Keratinocyte (primary cell): Measurements from ENCODE around the gene ZFP69. TPM values are rescaled to one million over a fixed set of nuclear protein-coding genes. Genes with fewer than 3 reads are reported as not detected.

Source experiments
- DNase-seq: peaks from one replicate; pipeline ENCODE4 v3.0.0-alpha.2; 2011; ENCODE audit warnings: low read depth, missing footprints, low spot score
- FAIRE-seq: peaks from 2 replicates; lab custom pipeline; 2011; peaks lifted over from hg19 to GRCh38; lab: Jason Lieb, UNC
- H2AFZ ChIP-seq: 2 replicates; pipeline ENCODE4 v1.6.0; 2012; ENCODE audit warnings: low read length, control low read depth, inconsistent platforms; ENCODE audit not compliant: control insufficient read depth
- H3K27ac ChIP-seq: 2 replicates; pipeline ENCODE4 v1.5.1; 2011; ENCODE audit warnings: low read length; ENCODE audit not compliant: control insufficient read depth, insufficient read depth
- H3K27me3 ChIP-seq: 3 replicates; pipeline ENCODE4 v1.6.0; 2011; ENCODE audit warnings: low read length; ENCODE audit not compliant: control insufficient read depth, insufficient read depth; ENCODE audit errors: extremely low read depth
- H3K36me3 ChIP-seq, 2 experiments: 2 replicates in 1 of 2; 3 replicates in 1 of 2; pipeline ENCODE4 v1.5.1; 2011; ENCODE audit warnings: low read length in 2 of 2, mild to moderate bottlenecking in 1 of 2; ENCODE audit not compliant: control insufficient read depth in 2 of 2, insufficient read depth in 2 of 2; ENCODE audit errors: extremely low read depth in 1 of 2
- H3K4me1 ChIP-seq: 3 replicates; pipeline ENCODE4 v1.5.1; 2011; ENCODE audit warnings: low read length; ENCODE audit not compliant: control insufficient read depth, insufficient read depth; ENCODE audit errors: extremely low read depth
- H3K4me2 ChIP-seq: 3 replicates; pipeline ENCODE4 v1.6.0; 2011; ENCODE audit warnings: low read depth, low read length; ENCODE audit not compliant: control insufficient read depth, insufficient read depth; ENCODE audit errors: extremely low read depth
- H3K4me3 ChIP-seq, 3 experiments: fragments of 200-600 bp in 1 of 3; sonication (generic) in 1 of 3; 2 replicates in 2 of 3; 3 replicates in 1 of 3; pipeline ENCODE4 v1.5.1; 2011 to 2016; ENCODE audit warnings: low read length in 3 of 3, mild to moderate bottlenecking in 3 of 3, control low read depth in 2 of 3, inconsistent platforms in 1 of 3, low read depth in 1 of 3, mixed read lengths in 1 of 3, mixed run types in 1 of 3, moderate library complexity in 1 of 3; ENCODE audit not compliant: control insufficient read depth in 2 of 3, insufficient read depth in 2 of 3; ENCODE audit errors: extremely low read depth in 1 of 3
- H3K79me2 ChIP-seq: 2 replicates; pipeline ENCODE4 v1.6.0; 2012; ENCODE audit warnings: low read length; ENCODE audit not compliant: control insufficient read depth, insufficient read depth
- H3K9ac ChIP-seq: 3 replicates; pipeline ENCODE4 v1.6.0; 2011; ENCODE audit warnings: low read length; ENCODE audit not compliant: control insufficient read depth, insufficient read depth; ENCODE audit errors: extremely low read depth
- H3K9me1 ChIP-seq: 3 replicates; pipeline ENCODE4 v1.6.0; 2011; ENCODE audit warnings: low read length; ENCODE audit not compliant: control insufficient read depth, insufficient read depth; ENCODE audit errors: extremely low read depth
- H3K9me3 ChIP-seq: 2 replicates; pipeline ENCODE4 v1.5.1; 2012; ENCODE audit warnings: low read depth, low read length; ENCODE audit not compliant: control insufficient read depth
- H4K20me1 ChIP-seq: 3 replicates; pipeline ENCODE4 v1.6.0; 2011; ENCODE audit warnings: low read length; ENCODE audit not compliant: control insufficient read depth, insufficient read depth; ENCODE audit errors: extremely low read depth
- EZH2 ChIP-seq: IDR thresholded peaks from one replicate; pipeline ENCODE4 v1.6.1; 2012; ENCODE audit warnings: inconsistent platforms, mild to moderate bottlenecking, low read length, moderate library complexity
- dilution Hi-C: fragments of 300-500 bp; cut with MboI; formaldehyde crosslinking; loops from one replicate; pipeline ENCODE4 v1.7.0; 2020; ENCODE audit warnings: low sequenced_read_pairs; ENCODE audit not compliant: extremely low pct_ligation_motif_present
- polyA plus RNA-seq, 5 experiments: library from polyadenylated mRNA; depleted of rRNA in 3 of 5; stranded (reverse) in 3 of 5; stranded (forward) in 1 of 5; unstranded in 1 of 5; fragments of >200 nt; gene quantifications; 1 replicate in 1 of 5; 2 replicates in 3 of 5; 3 replicates in 1 of 5; pipeline versions ENCODE4 v1.2.1 to v1.2.3, GENCODE V29; 2011 to 2012; ENCODE audit warnings: missing spikeins in 2 of 5, low read depth in 1 of 5, low replicate concordance in 1 of 5
- TF ChIP-seq, protein P1 (sequence below), 3 experiments: IDR thresholded peaks in 1 of 3; conservative IDR thresholded peaks in 1 of 3; optimal IDR thresholded peaks in 1 of 3; 2 replicates in 2 of 3; 3 replicates in 1 of 3; pipeline versions ENCODE3 to v1.5.1; 2011; ENCODE audit warnings: low read length in 3 of 3, mild to moderate bottlenecking in 3 of 3, moderate library complexity in 2 of 3, control low read depth in 1 of 3, inconsistent platforms in 1 of 3; ENCODE audit not compliant: insufficient read depth in 2 of 3; ENCODE audit errors: extremely low read depth in 1 of 3

Gene ZFP69
- polyA plus RNA-seq, 1 donor (not counting 4 experiments of a cell fraction or from before 2014, with no cell fraction given): 3.5 TPM

DNA sequence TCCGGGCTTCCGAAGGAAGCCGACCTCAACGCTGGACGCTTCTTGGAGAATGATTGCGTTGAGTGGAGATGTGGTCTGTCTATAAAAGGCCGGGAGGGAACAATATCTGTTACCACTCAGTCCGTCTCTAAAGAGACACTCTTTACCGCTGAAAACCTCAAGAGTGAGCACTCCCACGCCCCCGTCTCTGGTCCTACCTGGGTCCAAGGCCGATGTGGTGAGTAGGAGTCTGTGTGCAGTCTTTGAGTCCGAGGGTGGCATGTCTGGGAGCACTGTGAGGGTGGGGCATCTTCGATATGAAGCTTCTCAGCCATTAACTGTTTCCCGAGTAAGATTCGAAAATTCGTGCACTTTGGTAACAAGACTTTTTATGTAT lies 576 bp downstream of the ZFP69 start:
- no peaks in the 10 kb centered on the region for H4K20me1 ChIP-seq
- dilution Hi-C loops: no loop called here
- H3K9me3 ChIP-seq: peaks cover 4% of the 10 kb centered on the region
- peak overlapping the region; percentile 53 for H3K9ac ChIP-seq
- no peaks in the 10 kb centered on the region for H3K36me3 ChIP-seq
- H3K79me2 ChIP-seq: no peaks in the 10 kb centered on the region
- no peak for DNase-seq
- FAIRE-seq: peak; percentile 32
- peak overlapping the region; percentile 91 for H3K4me2 ChIP-seq
- H3K9me1 ChIP-seq: no peaks in the 10 kb centered on the region
- no peak overlapping the region for H3K27ac ChIP-seq
- peak overlapping the region; percentile 63 to 88 (median 71) for H3K4me3 ChIP-seq
- H3K4me1 ChIP-seq: peaks cover 4% of the 10 kb centered on the region
- no peaks in the 10 kb centered on the region for H3K27me3 ChIP-seq
- peak overlapping the region; percentile 97 for H2AFZ ChIP-seq
- TF ChIP-seq EZH2: no peak
- TF ChIP-seq, protein P1, sequence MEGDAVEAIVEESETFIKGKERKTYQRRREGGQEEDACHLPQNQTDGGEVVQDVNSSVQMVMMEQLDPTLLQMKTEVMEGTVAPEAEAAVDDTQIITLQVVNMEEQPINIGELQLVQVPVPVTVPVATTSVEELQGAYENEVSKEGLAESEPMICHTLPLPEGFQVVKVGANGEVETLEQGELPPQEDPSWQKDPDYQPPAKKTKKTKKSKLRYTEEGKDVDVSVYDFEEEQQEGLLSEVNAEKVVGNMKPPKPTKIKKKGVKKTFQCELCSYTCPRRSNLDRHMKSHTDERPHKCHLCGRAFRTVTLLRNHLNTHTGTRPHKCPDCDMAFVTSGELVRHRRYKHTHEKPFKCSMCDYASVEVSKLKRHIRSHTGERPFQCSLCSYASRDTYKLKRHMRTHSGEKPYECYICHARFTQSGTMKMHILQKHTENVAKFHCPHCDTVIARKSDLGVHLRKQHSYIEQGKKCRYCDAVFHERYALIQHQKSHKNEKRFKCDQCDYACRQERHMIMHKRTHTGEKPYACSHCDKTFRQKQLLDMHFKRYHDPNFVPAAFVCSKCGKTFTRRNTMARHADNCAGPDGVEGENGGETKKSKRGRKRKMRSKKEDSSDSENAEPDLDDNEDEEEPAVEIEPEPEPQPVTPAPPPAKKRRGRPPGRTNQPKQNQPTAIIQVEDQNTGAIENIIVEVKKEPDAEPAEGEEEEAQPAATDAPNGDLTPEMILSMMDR (optimal IDR thresholded peaks at IDR 0.05 in 1 of 3, IDR thresholded peaks at IDR 0.05 in 1 of 3, conservative IDR thresholded peaks at IDR 0.05 in 1 of 3; ENCODE audit: extremely low read depth in 1 of 3, insufficient read depth in 2 of 3, low read length in 3 of 3): no peak

DNA sequence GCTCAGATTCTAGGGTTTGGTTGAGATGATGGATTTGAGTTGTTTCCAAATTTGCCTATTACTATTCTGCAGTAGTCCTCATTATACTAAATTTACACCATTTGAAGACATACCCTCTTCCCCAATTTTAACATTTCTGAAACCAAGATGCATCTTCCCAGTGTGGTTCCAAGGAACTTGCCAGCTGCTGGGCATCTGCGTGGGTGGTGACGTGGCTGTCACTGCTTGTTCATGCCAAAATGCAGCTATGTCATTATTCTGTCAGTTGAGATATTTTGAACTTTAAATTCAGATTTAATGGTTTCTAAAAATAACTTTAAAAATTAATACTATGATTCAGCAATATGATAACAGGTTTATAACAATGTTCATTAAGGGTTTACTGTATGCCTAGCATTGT lies 1.2 kb downstream of the ZFP69 start:
- Histone ChIP-seq H3K36me3 (no peaks in the 10 kb centered on the region), H3K79me2 (no peaks in the 10 kb centered on the region), H3K27me3 (no peaks in the 10 kb centered on the region), H3K4me2 (peak overlapping the region; percentile 91), H3K27ac (no peak overlapping the region), H3K9ac (no peak overlapping the region), H2AFZ (peak overlapping the region; percentile 97), H3K9me1 (no peaks in the 10 kb centered on the region), H3K4me3 (peak overlapping the region in 2 of 3 experiments; percentile 63 to 88), H3K4me1 (peaks cover 4% of the 10 kb centered on the region), H4K20me1 (no peaks in the 10 kb centered on the region), H3K9me3 (peaks cover 4% of the 10 kb centered on the region)
- no peak for TF ChIP-seq EZH2
- TF ChIP-seq, protein P1 (optimal IDR thresholded peaks at IDR 0.05 in 1 of 3, IDR thresholded peaks at IDR 0.05 in 1 of 3, conservative IDR thresholded peaks at IDR 0.05 in 1 of 3; ENCODE audit: extremely low read depth in 1 of 3, insufficient read depth in 2 of 3, low read length in 3 of 3): no peak
- FAIRE-seq (no peak), DNase-seq (no peak)
- dilution Hi-C loops: no loop called here
